Measurements from ENCODE around the gene FGR. TPM values are rescaled to one million over a fixed set of nuclear protein-coding genes. Genes with fewer than 3 reads are reported as not detected.

The FGR gene
- total RNA-seq, 1 donor from 2014 or later = 0.22 TPM

DNA sequence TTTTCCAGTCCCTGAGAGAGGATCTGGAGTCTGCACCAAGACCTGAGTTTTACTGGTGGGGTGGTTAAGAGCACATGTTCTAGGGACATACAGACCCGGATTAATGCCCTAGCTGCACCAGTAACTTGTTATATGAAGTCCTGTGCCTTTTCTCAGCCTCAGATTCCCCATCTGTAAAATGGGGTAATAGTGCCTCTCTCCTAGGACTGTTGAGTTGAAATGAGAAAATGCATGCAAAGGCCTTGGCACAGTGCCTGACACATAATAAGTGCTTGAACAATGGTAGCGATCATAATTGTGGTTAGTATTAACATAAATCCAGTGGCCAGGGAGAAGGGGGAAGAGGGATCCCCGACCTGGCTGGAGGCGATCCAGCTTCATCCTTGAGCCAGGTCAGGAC, 43.4 kb downstream of the FGR start:
- intact Hi-C loops (cut with micrococcal nuclease) = no loop called here

DNA sequence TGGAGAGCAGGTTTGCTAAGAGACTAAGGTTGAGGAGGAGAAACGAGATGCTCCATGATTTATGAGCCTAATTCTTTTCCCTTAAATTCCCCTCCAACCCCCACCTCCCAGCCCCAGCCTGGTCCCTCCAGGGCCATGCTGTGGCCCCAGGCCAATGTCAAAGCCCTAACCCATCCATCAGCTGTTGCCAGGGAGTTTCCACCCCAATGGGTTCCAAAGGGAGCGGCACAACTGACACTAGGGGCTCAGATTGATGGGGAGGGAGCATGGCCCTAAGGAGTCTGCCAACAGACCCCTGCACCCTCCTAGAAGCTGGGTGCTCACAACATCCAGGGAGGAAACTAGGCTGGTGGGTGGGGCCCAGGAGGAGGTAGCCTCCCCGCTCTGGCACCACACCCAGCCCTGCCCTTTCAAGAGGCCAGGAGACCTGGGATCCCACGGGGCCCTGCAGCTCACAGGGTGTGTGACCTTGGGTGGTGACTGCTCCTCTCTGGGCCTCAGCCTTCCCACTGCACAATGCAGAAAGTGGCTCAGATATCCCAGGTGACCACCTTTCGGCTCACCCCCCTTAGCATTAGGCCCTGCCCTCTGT, 44.0 kb downstream of the FGR start:
- intact Hi-C loops (cut with micrococcal nuclease) = no loop called here

DNA sequence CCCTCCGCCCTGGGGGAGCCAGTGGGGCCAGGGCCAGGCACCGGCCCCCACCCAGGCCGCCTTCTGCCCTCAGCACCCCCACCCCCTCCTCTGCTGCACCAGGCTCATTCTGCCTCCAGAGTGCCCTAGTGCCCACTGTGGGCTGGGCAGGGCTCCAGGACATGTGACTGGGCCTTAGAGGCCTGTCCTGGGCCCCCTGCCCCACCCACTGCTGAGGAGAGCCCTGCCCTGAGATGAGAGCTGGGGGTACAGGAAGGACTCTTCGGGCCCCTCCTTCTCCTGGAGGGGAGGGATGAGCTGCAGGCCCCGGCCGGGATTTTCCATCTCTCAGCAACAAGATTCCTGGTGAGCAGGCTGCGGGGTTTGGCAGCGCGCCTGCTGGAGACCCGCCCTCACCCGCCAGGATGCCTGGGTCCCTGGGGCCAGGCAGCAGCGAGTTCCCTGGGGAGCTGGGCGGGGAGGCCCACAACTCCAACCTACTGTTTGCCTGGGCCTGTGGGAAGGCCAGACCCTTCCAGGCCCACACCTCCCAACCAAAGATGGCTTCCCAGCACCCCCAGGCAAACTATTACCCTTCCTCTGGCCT, 45.1 kb downstream of the FGR start:
- intact Hi-C loops (cut with micrococcal nuclease) = no loop called here

GRCh38 chr1:27589441-27589840, 45.5 kb downstream of the FGR start:
- intact Hi-C loops (cut with micrococcal nuclease) = no loop called here

DNA sequence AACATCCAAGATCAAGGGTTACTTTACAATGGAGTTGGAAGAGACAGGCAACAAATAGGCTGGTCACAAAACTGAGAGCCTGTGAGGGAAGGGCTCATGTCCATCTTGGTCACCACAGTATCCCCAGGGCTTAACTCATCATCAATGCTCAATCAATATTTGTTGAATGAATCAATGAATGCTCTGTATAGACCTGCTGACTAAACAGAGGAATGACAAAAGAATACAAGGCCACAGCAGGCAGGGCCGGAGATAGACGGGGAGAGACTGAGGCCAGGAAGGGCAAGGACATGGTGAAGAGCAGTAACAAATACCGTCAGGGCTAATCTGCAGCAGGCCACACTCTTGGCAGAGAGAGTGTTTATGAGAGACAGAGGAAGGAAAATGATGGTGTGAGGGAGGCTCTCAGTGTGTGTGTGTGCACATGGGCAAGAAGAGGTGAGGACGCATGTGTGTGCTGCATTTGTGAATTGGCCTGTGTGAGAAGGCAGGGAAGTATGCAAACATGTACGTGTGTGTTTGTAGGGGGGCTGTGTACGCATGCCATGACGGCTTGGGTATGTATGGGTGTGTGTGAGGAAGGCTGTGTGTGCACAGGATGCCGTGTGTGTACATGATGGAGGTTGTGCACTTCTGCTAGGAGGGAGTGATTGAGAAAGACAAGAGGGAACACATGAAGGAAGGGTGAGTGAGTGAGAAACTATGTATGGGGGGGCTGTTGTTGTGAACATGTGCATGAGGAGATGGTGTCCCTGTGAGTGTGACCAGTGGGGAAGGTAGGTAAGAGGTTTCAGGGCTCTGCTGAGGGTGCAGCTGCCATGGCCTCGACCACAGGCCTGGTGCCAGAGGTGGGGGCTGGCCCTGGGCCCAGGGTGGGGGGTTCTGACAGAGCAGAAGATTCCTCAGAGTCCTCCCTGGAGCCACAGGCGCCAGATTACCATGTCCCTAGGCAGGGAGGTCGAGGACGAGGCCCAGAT, 46.4 kb downstream of the FGR start:
- intact Hi-C loops (cut with micrococcal nuclease) = no loop called here

- intact Hi-C loops (cut with micrococcal nuclease) = no loop called here
Observed at GRCh38 chr1:27585684-27586083, 49.3 kb downstream of the FGR start.

GRCh38 chr1:27584453-27584852, 50.5 kb downstream of the FGR start:
- intact Hi-C loops (cut with micrococcal nuclease) = no loop called here

GRCh38 chr1:27583479-27583878, 51.5 kb downstream of the FGR start:
- intact Hi-C loops (cut with micrococcal nuclease) = no loop called here

- intact Hi-C loops (cut with micrococcal nuclease) = no loop called here
Observed at GRCh38 chr1:27581823-27582243, 53.2 kb downstream of the FGR start.

DNA sequence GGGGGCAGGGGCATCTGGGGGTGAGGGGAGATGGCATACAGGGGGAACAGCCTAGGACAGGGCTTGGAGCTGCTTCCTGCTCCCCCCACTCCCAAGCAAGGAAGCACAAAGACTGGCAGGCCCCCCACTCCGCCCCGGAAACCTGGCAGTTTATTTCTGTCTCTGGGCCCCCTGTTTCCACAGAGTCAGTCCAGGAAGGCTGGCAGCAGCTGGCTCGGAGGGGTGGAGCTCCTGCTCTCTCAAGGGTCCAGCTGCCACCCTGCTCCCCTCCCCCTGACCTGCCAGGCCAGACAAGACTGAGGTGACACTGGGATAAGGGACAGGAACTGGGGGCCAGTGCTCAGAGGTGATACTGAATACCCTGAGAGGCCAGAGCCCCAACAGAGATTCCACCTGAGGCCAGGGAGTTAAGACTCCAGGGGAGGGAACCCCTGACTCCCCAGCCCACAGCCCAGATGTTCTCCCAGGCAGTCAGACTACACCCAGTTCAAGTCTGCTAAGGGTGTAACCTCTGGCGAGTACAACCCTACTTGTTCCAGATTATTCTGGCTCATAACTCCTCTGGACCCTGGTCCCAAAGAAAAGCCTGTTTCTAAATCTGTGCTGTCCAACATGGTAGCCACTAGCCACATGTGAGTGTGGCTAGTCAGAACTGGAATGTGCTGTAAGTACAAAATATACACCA, 57.3 kb downstream of the FGR start:
- intact Hi-C loops (cut with micrococcal nuclease) = no loop called here

DNA sequence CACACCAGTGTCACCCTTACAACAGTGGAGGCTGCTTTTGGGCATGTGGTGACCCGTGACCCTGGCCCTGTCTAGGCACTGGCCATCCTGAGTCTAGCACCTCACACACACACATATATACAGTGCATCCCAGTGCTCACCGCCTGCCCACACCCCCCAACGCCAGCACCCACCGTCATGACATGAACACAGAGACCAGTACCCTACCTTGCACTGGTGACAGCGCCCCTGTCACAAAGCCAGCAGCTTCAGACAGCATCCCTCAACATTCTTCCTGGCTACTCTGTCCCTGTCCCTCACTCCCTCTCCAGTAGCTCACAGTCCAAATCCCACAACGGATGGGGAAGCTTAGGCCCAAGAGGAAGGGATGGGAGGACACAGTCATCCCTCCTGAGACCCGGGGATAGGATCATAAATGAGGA, 58.2 kb downstream of the FGR start:
- intact Hi-C loops (cut with micrococcal nuclease) = no loop called here

DNA sequence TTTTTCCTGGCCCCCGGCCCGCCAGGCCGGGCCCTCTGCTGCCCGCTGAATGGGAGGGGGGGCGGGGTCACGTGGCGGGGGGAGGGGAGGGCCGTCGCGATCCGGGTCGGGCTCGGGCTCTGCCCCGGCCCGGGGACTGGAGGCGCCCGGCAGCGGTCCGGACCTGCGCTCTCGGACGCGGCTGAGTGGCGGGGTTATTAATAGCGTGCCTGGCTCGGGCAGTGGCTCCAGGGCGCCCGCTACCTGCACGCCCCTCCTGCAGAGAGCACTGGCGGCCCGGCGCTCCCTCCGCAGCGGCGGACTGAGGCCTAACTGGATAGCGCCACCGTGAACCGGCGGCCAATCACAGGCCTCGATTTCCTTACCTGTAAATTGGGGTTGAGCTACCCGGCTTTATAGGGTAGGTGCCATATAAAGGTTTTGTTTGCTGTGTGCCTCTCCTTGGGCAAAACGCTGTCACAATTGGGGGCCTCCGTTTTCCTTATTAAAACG, 59.1 kb downstream of the FGR start:
- intact Hi-C loops (cut with micrococcal nuclease) = no loop called here

DNA sequence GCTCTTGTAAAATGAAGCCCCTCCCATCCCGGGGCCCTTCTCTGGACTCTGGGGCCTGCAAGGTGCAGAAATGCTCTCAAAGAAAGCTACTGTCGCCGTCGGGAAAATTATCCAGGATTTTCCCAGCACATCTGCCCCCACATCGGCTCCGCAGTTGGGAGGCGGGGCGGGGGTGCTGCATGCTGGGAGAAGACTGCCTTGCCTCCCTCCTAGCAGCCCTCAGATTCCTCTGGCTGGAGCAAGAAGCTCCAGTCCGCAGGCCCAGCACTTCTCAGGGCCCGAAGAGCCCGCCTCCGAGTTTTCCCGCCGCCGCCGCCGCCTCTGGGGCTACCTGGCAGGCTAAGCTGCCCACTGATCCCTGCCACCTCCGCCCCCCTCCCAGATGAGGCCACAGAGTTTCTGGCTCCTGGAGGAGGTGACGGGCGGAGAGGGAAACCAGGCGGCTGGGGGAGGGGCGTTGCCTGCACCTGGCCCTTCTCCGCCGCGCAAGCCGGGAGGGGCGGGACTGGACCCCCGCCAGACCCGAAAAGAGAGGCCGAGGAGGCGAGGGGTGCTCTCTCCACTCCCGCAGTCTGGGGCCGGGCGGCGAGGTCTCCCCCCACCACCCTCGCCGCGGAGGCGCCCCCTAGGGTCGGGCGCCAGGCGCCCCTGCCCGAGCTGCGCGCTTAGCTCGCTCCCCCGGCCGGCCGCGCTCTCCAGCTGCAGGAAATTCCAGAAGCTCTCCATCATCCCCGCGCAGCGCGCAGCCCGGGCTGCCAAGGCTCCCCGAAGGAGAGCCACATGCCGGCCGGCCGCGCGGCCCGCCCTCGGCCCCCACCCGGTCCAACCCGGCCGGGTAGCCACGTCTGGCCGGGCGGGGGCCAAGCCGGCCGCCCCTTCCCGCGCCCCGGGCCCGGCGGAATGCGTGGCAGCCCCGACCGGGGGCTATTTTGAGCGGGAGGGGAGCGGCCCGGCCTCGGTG, 59.8 kb downstream of the FGR start:
- intact Hi-C loops (cut with micrococcal nuclease) = no loop called here

- intact Hi-C loops (cut with micrococcal nuclease) = no loop called here
Observed at GRCh38 chr1:27574001-27574781, 60.8 kb downstream of the FGR start.

- intact Hi-C loops (cut with micrococcal nuclease) = no loop called here
Observed at GRCh38 chr1:27572679-27573426, 62.1 kb downstream of the FGR start.

DNA sequence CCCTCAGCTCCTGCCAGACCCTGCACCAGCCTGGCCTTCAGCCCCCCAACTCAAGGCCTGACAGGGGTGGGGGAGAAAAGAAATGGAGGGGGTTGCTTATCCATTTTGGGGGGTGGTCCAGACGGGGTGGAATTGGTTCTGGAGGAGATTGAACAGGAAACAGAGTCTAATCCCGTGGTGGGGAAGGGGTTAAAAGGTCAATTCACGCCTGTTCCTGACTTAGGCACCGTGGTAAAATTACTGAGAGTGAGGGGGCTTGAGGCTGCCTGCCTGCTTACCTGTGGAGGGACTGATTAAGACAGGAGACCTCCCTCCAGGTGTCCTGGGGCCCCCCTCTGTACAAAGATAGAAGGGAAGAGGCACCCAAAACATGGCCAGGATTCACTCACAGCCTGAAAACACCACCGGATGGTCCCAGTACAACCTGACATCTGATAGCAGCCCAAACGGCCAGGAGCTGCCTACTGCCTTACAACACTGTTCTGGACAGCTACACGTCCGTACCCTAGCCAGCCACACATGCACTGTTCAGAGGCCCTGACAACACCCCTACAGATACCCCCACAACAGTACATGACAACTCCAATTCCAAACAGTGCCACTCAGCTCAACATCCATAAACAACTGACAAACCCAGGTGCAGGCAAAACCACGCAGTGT, 62.8 kb downstream of the FGR start:
- intact Hi-C loops (cut with micrococcal nuclease) = no loop called here

DNA sequence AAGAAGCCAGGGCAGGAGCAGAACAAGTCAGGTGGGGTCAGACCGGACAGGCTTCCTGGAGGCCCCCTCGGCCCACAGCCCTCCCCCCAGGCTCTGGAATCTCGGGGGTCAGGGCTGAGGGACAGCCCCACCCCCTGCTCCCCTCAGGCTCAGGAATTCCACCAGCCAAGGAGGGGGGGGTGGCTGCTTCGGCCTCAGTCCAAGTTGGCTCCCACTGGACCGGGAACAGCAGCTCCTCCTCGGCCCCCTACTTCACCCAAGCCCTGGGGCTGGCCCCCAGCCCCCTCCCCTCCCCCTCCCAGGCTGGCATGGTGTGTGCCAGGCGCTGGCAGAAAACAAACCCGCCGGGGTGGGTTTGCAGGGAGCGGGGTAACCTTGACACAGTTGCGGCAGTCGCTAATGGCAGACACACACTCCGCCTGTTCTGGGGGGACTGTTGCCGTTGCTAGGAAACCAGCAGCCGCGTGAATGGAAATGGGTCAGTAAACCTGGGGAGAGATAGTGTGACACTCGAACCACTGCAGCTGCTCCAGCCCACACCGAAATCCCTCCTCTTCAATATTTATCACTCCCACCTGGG, 63.5 kb downstream of the FGR start:
- intact Hi-C loops (cut with micrococcal nuclease) = no loop called here

- intact Hi-C loops (cut with micrococcal nuclease) = no loop called here
Observed at GRCh38 chr1:27570784-27571183, 64.2 kb downstream of the FGR start.

Measured in T-helper 1 cell treated with Interleukin-12 subunit alpha and Interleukin-12 subunit beta and Interleukin-4 antibody, amounts not matched to agents 30 ng/mL and 1 ng/mL, for 36 hours (primary cell).